OCI-LY7 (cell line): Measurements from ENCODE around the gene ADAM20. TPM values are rescaled to one million over a fixed set of nuclear protein-coding genes. Genes with fewer than 3 reads are reported as not detected.

ENCODE experiments used
- BruUV-seq: library from RNA; stranded (reverse); fragments of 400-500 nt; replicated peaks from 2 replicates; lab custom pipeline; 2021; lab: Mats Ljungman, UMichigan
- CTCF ChIA-PET: fragments of 300-600 bp; sonication (Branson Sonifier 250); formaldehyde crosslinking; loops from one replicate; lab custom pipeline; 2022; ENCODE audit warnings: antibody characterized with exemption; ENCODE audit not compliant: unreplicated experiment; lab: Charles Lee
- POLR2A ChIA-PET: fragments of 300-600 bp; sonication (Branson Sonifier 250); formaldehyde crosslinking; loops from one replicate; lab custom pipeline; 2022; ENCODE audit warnings: antibody characterized with exemption; lab: Charles Lee
- DNase-seq: peaks from one replicate; pipeline ENCODE4 v3.0.0-alpha.2; 2015; ENCODE audit warnings: low spot score
- H2AFZ ChIP-seq: fragments of 200-600 bp; sonication (generic), shearing (Covaris generic); 2 replicates; pipeline ENCODE4 v1.6.1; 2014; ENCODE audit warnings: mild to moderate bottlenecking, antibody characterized with exemption, low read length, moderate library complexity
- H3K27ac ChIP-seq: fragments of 200-600 bp; sonication (generic); 2 replicates; pipeline ENCODE4 v1.5.1; 2014; ENCODE audit warnings: mixed run types, low read depth, mild to moderate bottlenecking, moderate library complexity, low read length, inconsistent platforms; ENCODE audit not compliant: poor library complexity, severe bottlenecking
- H3K36me3 ChIP-seq: fragments of 200-600 bp; sonication (generic); 2 replicates; pipeline ENCODE4 v1.6.1; 2014; ENCODE audit warnings: mild to moderate bottlenecking, antibody characterized with exemption, low read length, moderate library complexity, mixed read lengths; ENCODE audit not compliant: insufficient read depth
- H3K4me1 ChIP-seq: fragments of 200-600 bp; sonication (generic); 2 replicates; pipeline ENCODE4 v1.5.1; 2014; ENCODE audit warnings: mild to moderate bottlenecking, low read length; ENCODE audit not compliant: insufficient read depth, poor library complexity, severe bottlenecking
- H3K4me2 ChIP-seq: fragments of 200-600 bp; sonication (generic); 2 replicates; pipeline ENCODE4 v1.6.1; 2014; ENCODE audit warnings: mild to moderate bottlenecking, low read length
- H3K4me3 ChIP-seq: fragments of 200-600 bp; sonication (generic); 2 replicates; pipeline ENCODE4 v1.5.1; 2014; ENCODE audit warnings: mild to moderate bottlenecking, low read depth, low read length; ENCODE audit not compliant: poor library complexity, severe bottlenecking
- H3K79me2 ChIP-seq: fragments of 200-600 bp; sonication (generic); 2 replicates; pipeline ENCODE4 v1.6.1; 2016; ENCODE audit warnings: low read depth, mild to moderate bottlenecking, low read length, moderate library complexity, mixed read lengths; ENCODE audit not compliant: insufficient read depth
- H3K9me2 ChIP-seq: fragments of 200-600 bp; sonication (generic); 2 replicates; pipeline ENCODE4 v1.6.1; 2016; ENCODE audit warnings: mild to moderate bottlenecking, low read length, mixed read lengths; ENCODE audit not compliant: insufficient read depth
- H3K9me3 ChIP-seq: fragments of 200-600 bp; sonication (generic); 2 replicates; pipeline ENCODE4 v1.6.1; 2014; ENCODE audit warnings: mild to moderate bottlenecking, mixed run types, low read length, mixed read lengths
- H4K20me1 ChIP-seq: fragments of 200-600 bp; sonication (generic); 2 replicates; pipeline ENCODE4 v1.6.1; 2014; ENCODE audit warnings: mild to moderate bottlenecking, antibody characterized with exemption, low read length, moderate library complexity, mixed read lengths; ENCODE audit not compliant: insufficient read depth
- EZH2phosphoT487 ChIP-seq: fragments of 200-600 bp; sonication (generic); IDR thresholded peaks from 2 replicates; pipeline ENCODE4 v1.6.1; 2018; ENCODE audit warnings: low read depth, borderline replicate concordance, mild to moderate bottlenecking, mixed run types, antibody characterized with exemption, low read length, moderate library complexity, mixed read lengths
- intact Hi-C: fragments of 100-400 bp; cut with micrococcal nuclease; formaldehyde crosslinking; loops from one replicate; pipeline ENCODE4 v1.10.0; 2022; ENCODE audit not compliant: unreplicated experiment
- small RNA-seq: library from RNA; depleted of rRNA; stranded (forward); fragments of <200 nt; gene quantifications from one replicate; pipeline ENCODE3, GENCODE V24; 2014
- total RNA-seq, 2 experiments: library from RNA; depleted of rRNA in 1 of 2; stranded (reverse); fragments of >200 nt in 1 of 2; shearing (Covaris generic) in 1 of 2; gene quantifications; 2 replicates each; pipeline ENCODE4 v1.2.3, GENCODE V29; 2014 to 2022

Gene ADAM20
- total RNA-seq, 2 experiments from 2014 or later, result 0.23 to 0.88 TPM

GRCh38 chr14:70473825-70474224, 61.0 kb downstream of the ADAM20 start:
- ChIA-PET CTCF (no interaction called here), POLR2A (interaction anchor here (0.8 kb wide), 1 partner anchor 182 kb away, joined by 3 read pairs; no protein-coding TSS in a partner anchor)
- Histone ChIP-seq H3K4me2 (no peak overlapping the region), H3K4me3 (no peak overlapping the region), H3K9me2 (no peaks in the 10 kb centered on the region), H3K36me3 (no peaks in the 10 kb centered on the region), H4K20me1 (no peaks in the 10 kb centered on the region), H3K4me1 (no peaks in the 10 kb centered on the region), H3K9me3 (no peaks in the 10 kb centered on the region), H3K27ac (no peak overlapping the region), H2AFZ (no peak overlapping the region), H3K79me2 (no peaks in the 10 kb centered on the region)
- BruUV-seq, result no TSS peak
- no peak for TF ChIP-seq EZH2phosphoT487
- intact Hi-C loops, result no loop called here
- DNase-seq, result no peak

Small RNA genes lying within 50 kb of the gene (small RNA-seq; reads per million reads assigned to genes)
- not detected for gene RNU6-659P

Other genes with a start within 250 kb of the ADAM20 start
- gene COX16, start 175.3 kb downstream of the ADAM20 start, total RNA-seq (2014; rRNA removed; shearing (Covaris generic)), result 8.2 and 10.3 TPM in 2 replicates
- 22.9 and 30.7 TPM in 2 replicates for gene COX16, start 175.3 kb downstream of the ADAM20 start, total RNA-seq (2022)
- 6.2 and 6.4 TPM in 2 replicates for gene SYNJ2BP, start 117.9 kb downstream of the ADAM20 start, total RNA-seq (2014; rRNA removed; shearing (Covaris generic))
- 7.9 and 9.2 TPM in 2 replicates for gene SYNJ2BP, start 117.9 kb downstream of the ADAM20 start, total RNA-seq (2022)
- gene ADAM21, start 82.8 kb downstream of the ADAM20 start, total RNA-seq (2014; rRNA removed; shearing (Covaris generic)), result not detected in 2 replicates
- gene ADAM21, start 82.8 kb downstream of the ADAM20 start, total RNA-seq (2022), result not detected in 2 replicates
- gene MED6, start 65.7 kb upstream of the ADAM20 start, total RNA-seq (2014; rRNA removed; shearing (Covaris generic)), result 28.4 and 28.8 TPM in 2 replicates
- 57.7 and 59.2 TPM in 2 replicates for gene MED6, start 65.7 kb upstream of the ADAM20 start, total RNA-seq (2022)
- gene TTC9, start 106.9 kb upstream of the ADAM20 start, total RNA-seq (2014; rRNA removed; shearing (Covaris generic)), result 8.1 and 11.0 TPM in 2 replicates
- gene TTC9, start 106.9 kb upstream of the ADAM20 start, total RNA-seq (2022), result 13.0 and 14.1 TPM in 2 replicates